Skeletal muscle satellite cell (primary cell): ENCODE data around the gene TTC33.
"Not testable (repeated sequence)": the region's sequence is repeated elsewhere in the genome, so short reads cannot be mapped to it uniquely, and the experiment has no call there.

Experiments
- H3K27me3 ChIP-seq: 2 replicates; pipeline ENCODE4 v1.7.0; 2013; ENCODE audit warnings: low read length; ENCODE audit not compliant: control insufficient read depth, insufficient read depth
- H3K36me3 ChIP-seq: 2 replicates; pipeline ENCODE4 v1.7.0; 2013; ENCODE audit warnings: mild to moderate bottlenecking, control low read depth, low read length; ENCODE audit not compliant: insufficient read depth
- H3K4me1 ChIP-seq: 2 replicates; pipeline ENCODE4 v1.7.0; 2013; ENCODE audit warnings: low read length; ENCODE audit not compliant: control insufficient read depth, insufficient read depth
- H3K4me2 ChIP-seq: 2 replicates; pipeline ENCODE4 v1.7.0; 2013; ENCODE audit warnings: mild to moderate bottlenecking, low read length
- H3K4me3 ChIP-seq: 2 replicates; pipeline ENCODE4 v1.7.0; 2013; ENCODE audit warnings: low read length
- H3K9ac ChIP-seq: 2 replicates; pipeline ENCODE4 v1.7.0; 2013; ENCODE audit warnings: mild to moderate bottlenecking, low read depth, low read length, moderate library complexity
- H3K9me3 ChIP-seq: replicated peaks from 2 replicates; pipeline ENCODE4 v1.7.0; 2013; ENCODE audit warnings: mild to moderate bottlenecking, control low read depth, low read length

TTC33 gene

DNA sequence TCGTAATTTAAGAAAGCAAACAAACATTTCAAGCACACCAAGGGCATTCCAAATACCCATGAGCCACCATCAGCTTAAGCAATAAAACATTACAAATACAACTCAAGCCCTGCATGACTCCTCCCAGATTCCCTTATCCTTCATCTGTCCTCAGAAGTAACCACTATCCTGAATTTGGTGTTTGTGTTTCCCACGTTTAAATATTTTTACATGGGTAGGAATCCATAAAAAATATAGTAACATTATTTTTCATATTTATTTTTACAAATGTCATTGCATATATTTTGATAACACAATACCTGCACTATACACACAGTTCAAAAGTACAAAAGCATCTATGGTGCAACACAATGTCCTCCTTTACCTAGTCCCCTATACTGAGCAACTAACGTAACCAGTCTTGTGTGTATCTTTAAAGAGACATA is 36.0 kb upstream of the TTC33 start:
- H3K36me3 ChIP-seq, result peaks cover 9% of the 10 kb centered on the region
- H3K4me2 ChIP-seq, result peak overlapping the region; percentile 65
- no peaks in the 10 kb centered on the region for H3K9me3 ChIP-seq
- peaks cover 22% of the 10 kb centered on the region for H3K4me1 ChIP-seq
- peak overlapping the region; percentile 1 for H3K9ac ChIP-seq
- H3K27me3 ChIP-seq, result no peaks in the 10 kb centered on the region
- H3K4me3 ChIP-seq, result no peak overlapping the region

DNA sequence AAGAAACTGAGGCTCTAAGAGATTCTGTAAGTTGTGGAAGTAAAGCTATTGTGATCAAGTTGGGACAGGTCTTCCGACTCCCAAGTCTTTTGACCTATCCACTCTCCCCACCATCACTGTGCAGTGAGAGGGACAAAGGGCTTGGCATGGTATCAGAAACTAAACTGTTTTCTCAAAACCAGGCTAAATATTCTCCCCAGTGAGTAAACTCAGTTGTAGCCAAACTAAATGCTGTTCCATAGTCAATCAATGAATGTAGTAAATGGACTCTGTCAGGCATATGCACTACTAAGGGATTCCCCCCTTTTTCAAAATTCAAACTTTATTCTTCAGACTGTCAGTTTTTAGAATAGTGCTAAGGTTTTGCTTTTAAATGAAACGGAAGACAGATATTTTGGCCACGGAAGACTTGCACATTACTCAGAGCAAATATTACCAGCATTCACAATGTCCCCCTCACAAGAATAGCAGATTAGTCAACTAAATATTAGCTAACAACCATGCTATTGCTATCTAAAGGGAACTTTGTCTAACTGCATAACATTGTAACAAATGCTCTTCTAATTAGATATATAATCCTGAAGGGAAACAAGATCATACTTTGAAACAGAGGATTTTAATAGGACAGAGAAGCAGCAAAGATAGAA is 35.3 kb upstream of the TTC33 start:
- Histone ChIP-seq H3K9ac (peak overlapping the region; percentile 1), H3K36me3 (peaks cover 9% of the 10 kb centered on the region), H3K4me1 (peaks cover 15% of the 10 kb centered on the region)

DNA sequence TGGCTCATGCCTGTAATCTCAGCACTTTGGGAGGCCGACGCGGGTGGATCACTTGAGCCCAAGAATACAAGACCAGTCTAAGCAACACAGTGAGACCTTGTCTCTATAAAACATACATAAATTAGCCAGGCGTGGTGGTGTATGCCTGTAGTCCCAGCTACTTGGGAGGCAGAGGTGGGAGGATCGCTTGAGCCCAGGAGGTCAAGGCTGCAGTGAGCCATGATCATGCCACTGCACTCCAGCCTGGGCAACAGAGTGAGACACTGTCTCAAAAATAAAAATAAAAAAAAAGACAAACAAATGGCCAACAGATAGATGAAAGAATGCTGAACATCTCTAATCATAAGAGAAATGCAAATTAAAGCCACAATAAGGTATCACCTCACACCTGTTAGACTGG is 33.2 kb upstream of the TTC33 start:
- peaks cover 15% of the 10 kb centered on the region for H3K4me1 ChIP-seq

More for the DNA sequence above, 35.3 kb upstream of the TTC33 start:
- Histone ChIP-seq H3K9me3 (no peaks in the 10 kb centered on the region), H3K27me3 (no peaks in the 10 kb centered on the region), H3K4me3 (no peak overlapping the region), H3K4me2 (peak overlapping the region; percentile 65)

DNA sequence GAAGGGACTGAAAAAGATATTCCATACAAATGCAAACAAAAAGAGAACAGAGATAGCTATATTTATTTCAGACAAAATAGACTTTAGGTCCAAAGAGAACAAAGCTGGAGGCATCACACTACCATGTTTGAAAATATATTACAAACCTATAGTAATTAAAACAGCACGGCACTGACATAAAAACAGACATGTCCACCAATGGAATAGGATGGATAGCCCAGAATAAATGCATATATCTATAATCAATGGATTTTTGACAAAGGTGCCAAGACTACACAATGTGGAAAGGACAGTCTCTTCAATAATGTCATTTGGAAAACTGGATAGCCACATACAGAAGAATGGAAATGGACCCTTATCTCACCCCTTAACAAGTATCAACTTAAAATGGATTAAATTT is 32.2 kb upstream of the TTC33 start:
- Histone ChIP-seq H3K9ac (no peak overlapping the region), H3K4me1 (peaks cover 15% of the 10 kb centered on the region), H3K27me3 (no peaks in the 10 kb centered on the region)

More for the DNA sequence above, 33.2 kb upstream of the TTC33 start:
- not testable (repeated sequence) for H3K9ac ChIP-seq, H3K27me3 ChIP-seq, H3K36me3 ChIP-seq, H3K4me3 ChIP-seq, H3K9me3 ChIP-seq, H3K4me2 ChIP-seq

DNA sequence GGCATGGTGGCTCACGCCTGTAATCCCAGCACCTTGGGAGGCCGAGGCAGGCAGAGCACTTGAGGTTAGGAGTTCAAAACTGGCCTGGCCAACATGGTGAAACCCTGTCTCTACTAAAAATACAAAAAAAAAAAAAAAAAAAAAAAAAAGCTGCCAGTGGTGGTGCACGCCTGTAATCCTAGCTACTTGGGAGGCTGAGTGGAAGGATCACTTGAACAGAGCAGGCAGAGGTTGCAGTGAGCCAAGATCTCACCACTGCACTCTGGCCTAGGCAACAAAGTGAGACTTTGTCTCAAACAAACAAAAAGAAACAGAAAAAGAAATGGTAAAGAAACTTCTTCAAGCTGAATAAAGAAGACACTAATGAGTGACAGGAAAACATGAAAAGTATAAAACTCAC is 30.9 kb upstream of the TTC33 start:
- not testable (repeated sequence) for H3K27me3 ChIP-seq, H3K9me3 ChIP-seq, H3K4me3 ChIP-seq, H3K36me3 ChIP-seq, H3K4me2 ChIP-seq, H3K9ac ChIP-seq
- peaks cover 16% of the 10 kb centered on the region for H3K4me1 ChIP-seq

More for the DNA sequence above, 32.2 kb upstream of the TTC33 start:
- Histone ChIP-seq H3K9me3 (no peaks in the 10 kb centered on the region), H3K4me3 (no peak overlapping the region), H3K36me3 (peaks cover 9% of the 10 kb centered on the region), H3K4me2 (no peak overlapping the region)

DNA sequence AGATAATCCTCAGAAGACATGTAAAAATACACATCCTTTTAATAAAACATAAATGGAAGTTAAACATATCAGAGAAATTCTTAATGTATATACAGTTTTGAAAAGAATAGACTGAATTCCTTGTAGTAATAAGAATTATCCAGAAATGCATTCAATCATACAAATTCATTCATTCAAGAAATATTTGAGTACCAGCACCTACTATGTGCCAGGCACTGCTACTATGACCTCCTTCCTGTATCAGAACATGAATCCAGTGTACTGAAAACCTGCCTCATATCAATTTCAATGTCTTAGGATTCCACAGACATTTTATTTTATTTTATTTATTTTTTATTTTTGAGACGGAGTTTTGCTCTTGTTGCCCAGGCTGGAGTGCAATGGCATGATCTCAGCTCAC is 29.2 kb upstream of the TTC33 start:
- Histone ChIP-seq H3K27me3 (no peaks in the 10 kb centered on the region), H3K9ac (no peak overlapping the region), H3K4me1 (peaks cover 9% of the 10 kb centered on the region), H3K4me2 (no peak overlapping the region), H3K36me3 (peaks cover 9% of the 10 kb centered on the region), H3K9me3 (no peaks in the 10 kb centered on the region), H3K4me3 (no peak overlapping the region)

DNA sequence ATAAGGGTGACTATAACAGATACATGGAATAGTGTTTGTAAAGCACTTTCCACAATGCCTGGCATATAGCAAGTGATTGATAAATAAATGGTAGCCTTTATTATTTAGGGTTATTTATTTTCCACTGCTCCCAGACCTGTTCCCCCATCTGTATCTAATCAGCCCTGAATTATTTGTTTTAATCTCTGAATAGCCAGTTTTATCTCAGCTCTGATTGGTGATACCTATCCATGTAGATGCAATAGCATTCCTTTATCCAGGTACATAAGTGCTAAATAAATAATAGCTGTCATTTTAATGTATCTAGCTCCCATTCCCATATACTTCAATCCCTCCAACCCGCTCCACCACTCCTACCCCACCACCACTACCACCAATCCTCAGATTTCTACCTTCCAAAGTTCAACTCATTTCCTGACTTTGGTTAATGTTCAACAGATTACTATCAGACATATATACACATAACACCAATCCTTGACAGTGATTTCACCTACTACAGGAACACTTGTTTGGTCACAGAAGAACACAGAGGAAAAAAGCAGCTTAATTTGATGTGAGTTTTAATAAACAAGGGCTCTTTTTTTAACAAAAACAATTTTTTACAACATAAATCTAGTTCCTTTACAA is 28.4 kb upstream of the TTC33 start:
- Histone ChIP-seq H3K36me3 (peaks cover 9% of the 10 kb centered on the region), H3K9ac (no peak overlapping the region), H3K4me2 (no peak overlapping the region), H3K27me3 (no peaks in the 10 kb centered on the region), H3K4me3 (no peak overlapping the region), H3K4me1 (peaks cover 9% of the 10 kb centered on the region), H3K9me3 (no peaks in the 10 kb centered on the region)

DNA sequence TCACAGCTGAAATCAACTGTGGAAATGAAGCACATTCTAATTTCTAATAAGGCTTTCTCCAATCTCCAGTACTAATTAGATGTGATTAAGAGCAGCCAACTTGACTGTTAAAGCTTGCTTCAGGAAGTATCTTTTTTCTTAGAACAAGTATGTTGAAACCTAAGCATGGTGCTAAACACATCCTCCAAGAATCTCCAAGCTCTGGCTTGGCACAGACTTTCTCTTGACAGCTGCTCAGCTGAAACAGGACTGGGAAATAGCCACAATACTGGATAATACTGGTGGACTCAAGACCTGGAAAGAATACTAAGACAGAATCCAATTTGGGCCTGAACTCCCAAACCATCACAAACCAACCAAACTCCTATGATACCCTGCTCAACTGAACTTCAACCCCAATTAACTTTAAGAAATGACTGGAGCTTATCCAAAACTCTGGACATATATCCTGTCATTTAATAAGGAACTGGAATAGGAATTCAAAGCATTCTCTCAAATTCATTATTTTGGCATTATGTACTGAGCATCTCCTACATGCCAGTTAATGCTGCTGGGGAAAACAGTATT is 26.2 kb upstream of the TTC33 start:
- no peaks in the 10 kb centered on the region for H3K9me3 ChIP-seq
- no peak overlapping the region for H3K9ac ChIP-seq
- H3K4me1 ChIP-seq, result peaks cover 9% of the 10 kb centered on the region
- H3K36me3 ChIP-seq, result no peaks in the 10 kb centered on the region
- H3K27me3 ChIP-seq, result no peaks in the 10 kb centered on the region
- no peak overlapping the region for H3K4me3 ChIP-seq
- H3K4me2 ChIP-seq, result no peak overlapping the region

DNA sequence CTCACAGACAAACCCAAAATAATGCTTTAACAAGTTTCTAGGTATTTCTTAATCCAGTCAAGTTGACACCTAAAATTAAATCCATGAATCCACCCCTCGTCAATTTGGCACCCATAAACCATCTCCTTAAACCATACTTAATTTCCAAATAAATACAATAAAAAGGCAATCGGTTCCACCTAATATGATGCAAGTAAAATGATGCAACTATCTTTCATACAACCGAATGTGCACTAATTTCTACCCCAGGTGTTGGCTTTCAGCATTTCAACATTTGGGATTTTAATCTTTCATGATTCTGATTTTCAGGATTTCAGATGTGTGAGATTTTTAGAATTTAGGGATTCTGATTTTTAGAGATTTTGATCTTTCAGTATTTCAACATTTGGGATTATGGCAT is 25.1 kb upstream of the TTC33 start:
- Histone ChIP-seq H3K4me3 (no peak overlapping the region), H3K4me2 (no peak overlapping the region), H3K9me3 (no peaks in the 10 kb centered on the region), H3K36me3 (peaks cover 10% of the 10 kb centered on the region), H3K9ac (no peak overlapping the region), H3K27me3 (no peaks in the 10 kb centered on the region), H3K4me1 (peaks cover 9% of the 10 kb centered on the region)

DNA sequence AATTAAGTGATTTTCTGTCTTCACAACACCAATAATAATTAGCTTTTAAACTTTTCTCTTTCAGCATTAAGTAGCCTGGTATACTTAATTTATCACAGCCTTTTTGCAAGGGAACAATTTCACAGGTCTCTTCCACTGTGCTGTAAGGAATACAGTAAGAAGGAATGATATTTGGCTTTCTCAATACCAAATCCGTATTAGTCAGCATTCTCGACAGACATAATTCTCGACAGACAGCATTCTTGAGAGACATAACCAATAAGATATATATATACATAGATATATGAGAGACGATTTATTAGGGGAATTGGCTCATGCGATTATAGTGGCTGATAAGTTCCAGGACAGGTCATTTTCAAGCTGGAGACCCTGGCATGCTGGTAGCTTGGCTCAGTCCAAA is 24.4 kb upstream of the TTC33 start:
- no peak overlapping the region for H3K4me3 ChIP-seq
- no peaks in the 10 kb centered on the region for H3K9me3 ChIP-seq
- H3K4me2 ChIP-seq, result no peak overlapping the region
- no peaks in the 10 kb centered on the region for H3K27me3 ChIP-seq
- no peak overlapping the region for H3K9ac ChIP-seq
- peaks cover 9% of the 10 kb centered on the region for H3K4me1 ChIP-seq
- peaks cover 17% of the 10 kb centered on the region for H3K36me3 ChIP-seq

DNA sequence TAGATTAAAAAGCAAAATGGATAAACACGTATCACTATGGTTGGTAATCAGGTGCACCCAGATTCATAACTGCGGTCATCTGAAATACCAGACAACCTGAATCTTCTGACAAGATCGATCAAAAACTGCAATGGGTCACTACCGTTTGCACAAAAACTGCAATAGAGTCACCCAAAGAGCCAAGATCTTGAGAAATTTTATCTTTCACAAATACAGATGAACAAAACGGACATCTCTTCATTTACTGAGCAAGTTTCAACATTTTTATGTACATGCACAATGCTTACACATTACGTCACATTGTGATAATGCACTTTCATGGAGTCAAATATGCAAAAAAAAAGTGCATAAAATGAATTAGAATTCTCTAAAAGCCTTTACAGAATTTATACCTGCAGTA is 23.8 kb upstream of the TTC33 start:
- no peak overlapping the region for H3K9ac ChIP-seq
- H3K27me3 ChIP-seq, result no peaks in the 10 kb centered on the region
- no peaks in the 10 kb centered on the region for H3K9me3 ChIP-seq
- no peak overlapping the region for H3K4me3 ChIP-seq
- peaks cover 9% of the 10 kb centered on the region for H3K4me1 ChIP-seq
- peaks cover 20% of the 10 kb centered on the region for H3K36me3 ChIP-seq
- H3K4me2 ChIP-seq, result no peak overlapping the region

DNA sequence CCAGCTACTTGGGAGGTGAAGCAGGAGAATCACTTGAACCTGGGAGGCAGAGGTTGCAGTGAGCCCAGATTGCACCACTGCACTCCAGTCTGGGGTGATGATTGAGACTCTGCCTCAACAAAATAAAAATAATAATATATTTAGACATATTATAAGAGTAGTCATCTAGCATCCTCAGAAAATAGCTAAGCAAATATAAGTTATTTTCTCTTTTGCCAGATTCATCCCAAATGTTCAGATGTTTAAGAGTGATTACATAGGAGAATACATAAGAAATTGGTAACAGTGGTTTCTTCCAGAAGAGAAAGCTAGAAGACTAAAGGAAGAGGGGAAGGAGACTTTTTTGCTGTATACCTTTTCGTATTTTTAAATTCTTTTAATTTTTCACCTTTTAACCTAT is 22.4 kb upstream of the TTC33 start:
- Histone ChIP-seq H3K4me3 (no peak overlapping the region), H3K4me1 (peaks cover 9% of the 10 kb centered on the region), H3K36me3 (peaks cover 32% of the 10 kb centered on the region), H3K27me3 (no peaks in the 10 kb centered on the region), H3K9me3 (no peaks in the 10 kb centered on the region), H3K4me2 (no peak overlapping the region), H3K9ac (no peak overlapping the region)
